Fibroblast of skin of abdomen (primary cell): ENCODE results near the gene SCMH1. TPM values are rescaled to one million over a fixed set of nuclear protein-coding genes. Genes with fewer than 3 reads are reported as not detected.
"Not testable (repeated sequence)": the region's sequence is repeated elsewhere in the genome, so short reads cannot be mapped to it uniquely, and the experiment has no call there.

Experiments
- DNase-seq: peaks from one replicate; pipeline ENCODE4 v3.0.0-alpha.2; 2013
- polyA plus RNA-seq, 2 experiments: library from polyadenylated mRNA; unstranded; fragments of 120-200 nt; gene quantifications; one replicate each; pipeline ENCODE4 v1.2.1, GENCODE V29; 2013; ENCODE audit not compliant: insufficient read length in 2 of 2

The SCMH1 gene
- 51.5 TPM for polyA plus RNA-seq (2013, experiment 1 of 2; ENCODE audit: insufficient read length)
- 50.1 TPM for polyA plus RNA-seq (2013, experiment 2 of 2; ENCODE audit: insufficient read length)

DNA sequence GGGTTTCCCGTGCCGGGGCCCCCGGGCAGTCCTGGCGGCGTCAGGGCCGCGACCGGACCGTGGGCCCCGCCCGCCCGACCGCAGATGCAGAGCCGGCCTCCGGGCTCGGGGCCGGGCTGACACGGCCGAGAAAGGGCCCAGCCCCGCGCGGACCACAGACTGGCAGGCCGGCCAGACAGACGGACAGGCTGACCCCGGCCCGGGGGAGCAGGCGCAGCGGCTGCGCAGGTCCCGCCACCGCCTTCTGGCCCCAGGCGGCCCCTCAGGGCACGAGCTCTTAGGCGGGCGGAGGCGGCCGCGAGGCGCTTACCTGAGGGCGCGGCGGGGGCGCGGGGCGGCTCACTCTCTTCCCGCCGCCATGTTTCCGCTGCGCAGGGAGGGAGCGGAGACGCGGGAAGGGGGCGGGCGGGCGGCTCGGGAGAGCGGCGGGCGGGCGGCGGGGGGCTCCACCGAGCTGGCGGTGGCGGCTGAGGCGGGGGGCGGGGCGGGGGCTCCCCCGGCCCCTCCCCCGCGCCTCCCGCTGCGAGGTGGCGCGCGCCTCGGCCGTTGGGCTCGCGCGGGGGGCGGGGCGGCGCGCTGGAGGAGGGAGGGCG lies at the start of gene SCMH1:
SCMH1 (minus strand) TSS at position 558 of the 593 bp plus-strand sequence. CDS start 56,173 bp downstream, outside the sequence.
- DNase-seq, result peak; percentile 52

DNA sequence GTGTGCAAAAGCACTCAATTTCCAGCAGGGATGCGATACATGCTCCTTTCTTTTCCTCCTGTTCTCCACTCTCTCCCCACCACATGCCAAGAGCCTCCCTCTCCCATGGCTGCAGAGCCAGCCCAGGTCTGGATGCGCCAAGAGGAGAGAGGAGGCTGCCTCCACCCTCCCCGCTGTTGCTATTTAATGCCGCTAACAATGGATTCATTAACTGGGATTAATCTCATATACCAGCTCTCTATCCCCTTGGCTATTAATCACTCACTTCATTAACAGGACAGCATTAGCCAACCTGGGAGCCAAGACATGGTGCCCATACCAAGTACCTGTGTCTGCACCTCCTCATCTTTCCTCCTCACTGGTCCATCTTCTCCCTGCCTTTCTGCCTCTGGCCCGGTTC lies 49.1 kb upstream of the SCMH1 start:
- no peak for DNase-seq

DNA sequence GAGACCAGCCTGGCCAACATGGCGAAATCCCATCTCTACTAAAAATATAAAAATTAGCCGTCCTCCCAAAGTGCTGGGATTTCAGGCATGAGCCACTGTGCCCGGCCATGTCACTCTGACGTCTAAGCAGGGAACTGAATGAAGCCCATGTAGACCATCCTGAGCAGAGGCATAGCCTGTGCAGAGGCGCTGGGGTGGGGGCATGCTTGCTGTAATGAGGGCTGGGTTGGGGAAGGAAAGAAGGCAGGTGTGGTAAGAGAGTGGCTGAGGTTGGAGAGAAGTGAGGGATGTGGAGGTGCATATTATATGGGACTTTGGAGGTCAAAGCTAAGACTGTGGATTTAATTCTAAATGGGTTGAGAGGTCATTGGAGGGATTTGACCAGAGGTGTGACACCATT lies 47.1 kb upstream of the SCMH1 start:
- DNase-seq, result no peak

DNA sequence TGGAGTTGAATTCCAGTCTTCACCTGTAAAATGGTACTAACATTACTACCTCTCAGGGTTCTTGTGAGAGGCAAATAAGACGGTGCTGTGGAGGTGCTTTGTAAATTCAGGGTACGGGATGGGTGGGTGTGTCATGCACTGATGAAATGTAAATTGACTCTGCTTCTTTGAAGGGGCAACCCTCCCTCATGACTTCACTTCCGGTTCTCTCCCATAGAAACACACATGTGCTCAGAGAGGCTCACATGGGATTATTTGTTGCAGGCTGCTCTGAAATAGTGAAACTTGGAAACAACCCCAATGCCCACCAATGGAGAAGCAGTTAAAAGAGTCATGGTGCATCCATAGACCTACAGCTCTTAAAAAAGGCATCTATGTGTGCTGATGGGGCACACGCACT lies 44.9 kb upstream of the SCMH1 start:
- peak; percentile 15 for DNase-seq

DNA sequence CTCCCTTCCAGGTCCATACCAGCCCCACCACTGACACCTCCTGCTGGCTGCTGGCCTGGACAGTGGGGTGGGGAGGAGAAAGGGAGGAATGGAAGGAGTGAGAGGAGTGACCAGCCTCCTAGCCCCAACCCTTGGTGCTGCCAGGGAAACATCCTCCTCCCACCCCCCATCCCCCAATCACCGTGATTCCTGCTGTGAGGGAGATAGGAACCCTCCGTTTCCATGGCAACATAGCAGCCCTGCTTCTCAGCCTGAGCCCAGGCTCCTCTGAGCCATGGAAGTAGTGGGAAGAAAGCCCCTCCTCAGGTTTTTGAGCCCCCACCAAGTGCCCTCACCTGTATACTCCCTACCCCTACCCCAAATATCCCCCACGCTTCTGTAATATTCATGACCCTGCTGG lies 44.4 kb upstream of the SCMH1 start:
- DNase-seq, result no peak

DNA sequence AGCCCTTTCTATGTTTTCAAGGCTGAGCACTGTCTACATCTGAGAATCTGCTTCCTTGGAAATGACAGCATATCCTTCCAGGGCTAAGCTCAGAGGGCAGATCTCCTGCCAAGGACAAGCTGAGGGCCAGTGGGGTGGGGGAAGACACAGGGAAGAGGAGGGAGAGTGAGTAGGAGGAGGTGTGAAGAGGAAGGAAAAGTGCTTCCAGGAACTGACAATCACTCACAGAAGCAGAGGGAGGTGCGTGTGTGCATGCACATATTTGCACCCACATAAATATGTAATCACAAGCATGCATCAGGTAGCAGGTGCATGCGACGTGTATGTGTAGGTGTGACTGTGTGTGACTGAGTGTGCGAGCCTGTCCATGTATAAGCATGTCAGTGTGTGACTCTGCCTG lies 43.7 kb upstream of the SCMH1 start:
- no peak for DNase-seq

DNA sequence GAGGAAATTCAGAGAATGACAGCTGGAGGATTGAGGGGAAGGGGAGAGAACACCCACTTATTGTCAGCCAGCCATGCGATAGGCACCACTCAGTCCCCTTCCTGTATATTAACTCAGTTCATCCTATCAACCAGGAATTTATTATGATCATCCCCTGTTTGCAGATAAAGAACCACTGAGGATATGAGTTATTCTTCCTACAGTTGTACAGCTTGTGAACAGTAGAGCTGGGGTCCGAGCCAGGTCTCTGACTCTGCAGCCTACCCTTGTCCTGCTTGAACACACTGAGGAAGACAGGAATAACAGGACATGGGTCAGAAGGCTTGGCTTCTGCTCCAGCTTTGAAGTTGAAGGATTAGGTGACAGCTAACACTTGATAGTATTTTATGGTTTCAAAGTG lies 42.0 kb upstream of the SCMH1 start:
- no peak for DNase-seq

DNA sequence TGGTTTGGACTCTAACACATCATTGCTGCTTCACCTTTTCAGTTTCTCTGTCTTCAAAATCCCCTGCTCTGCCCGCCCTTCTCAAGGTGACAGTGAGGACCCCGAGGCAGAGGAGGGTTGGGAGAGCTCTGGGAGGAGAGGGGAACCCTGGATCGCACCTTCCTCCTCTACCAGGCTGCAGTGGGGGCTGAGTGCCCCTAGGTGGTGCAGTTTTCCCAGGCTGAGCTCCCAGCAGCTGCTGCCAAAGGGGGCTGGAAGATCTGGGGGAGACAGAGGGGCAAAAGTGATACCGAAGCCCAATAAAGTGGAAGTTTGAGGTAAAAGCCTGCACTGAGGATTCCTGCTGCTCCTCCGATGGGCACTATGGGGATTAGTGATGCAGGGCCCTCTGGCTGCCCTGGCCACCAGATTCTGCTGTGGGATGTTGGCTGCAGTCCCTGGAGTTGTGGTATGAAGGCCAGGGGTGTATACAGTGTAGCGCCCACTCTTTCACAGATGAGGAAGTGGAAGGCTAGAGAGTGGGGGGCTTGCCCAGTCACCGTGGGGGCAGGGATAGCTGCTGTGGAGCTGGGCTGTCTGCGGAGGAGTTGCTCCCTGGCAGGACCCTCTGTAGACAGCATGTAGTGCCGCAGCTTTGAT lies 40.7 kb upstream of the SCMH1 start:
- peak; percentile 22 for DNase-seq

DNA sequence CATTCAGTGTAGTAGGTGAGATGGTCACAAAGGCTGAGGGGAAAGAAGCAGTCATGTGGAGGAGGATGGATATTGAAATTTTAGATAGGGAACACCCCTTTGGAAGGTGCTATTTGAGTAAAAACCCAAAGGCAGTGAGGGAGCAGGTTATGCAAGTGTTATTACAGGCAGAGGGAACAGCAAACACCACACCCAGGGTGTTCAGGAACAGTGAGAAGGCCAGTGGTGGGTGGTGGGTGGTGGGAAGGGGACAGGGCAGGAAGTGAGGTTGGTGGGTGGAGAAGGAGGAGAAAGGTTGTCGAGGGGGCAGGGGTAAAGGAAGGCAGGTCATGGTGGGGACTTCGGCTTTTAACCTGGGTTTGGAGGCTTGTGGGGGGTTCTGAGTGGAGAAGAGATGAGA lies 39.2 kb upstream of the SCMH1 start:
- no peak for DNase-seq

DNA sequence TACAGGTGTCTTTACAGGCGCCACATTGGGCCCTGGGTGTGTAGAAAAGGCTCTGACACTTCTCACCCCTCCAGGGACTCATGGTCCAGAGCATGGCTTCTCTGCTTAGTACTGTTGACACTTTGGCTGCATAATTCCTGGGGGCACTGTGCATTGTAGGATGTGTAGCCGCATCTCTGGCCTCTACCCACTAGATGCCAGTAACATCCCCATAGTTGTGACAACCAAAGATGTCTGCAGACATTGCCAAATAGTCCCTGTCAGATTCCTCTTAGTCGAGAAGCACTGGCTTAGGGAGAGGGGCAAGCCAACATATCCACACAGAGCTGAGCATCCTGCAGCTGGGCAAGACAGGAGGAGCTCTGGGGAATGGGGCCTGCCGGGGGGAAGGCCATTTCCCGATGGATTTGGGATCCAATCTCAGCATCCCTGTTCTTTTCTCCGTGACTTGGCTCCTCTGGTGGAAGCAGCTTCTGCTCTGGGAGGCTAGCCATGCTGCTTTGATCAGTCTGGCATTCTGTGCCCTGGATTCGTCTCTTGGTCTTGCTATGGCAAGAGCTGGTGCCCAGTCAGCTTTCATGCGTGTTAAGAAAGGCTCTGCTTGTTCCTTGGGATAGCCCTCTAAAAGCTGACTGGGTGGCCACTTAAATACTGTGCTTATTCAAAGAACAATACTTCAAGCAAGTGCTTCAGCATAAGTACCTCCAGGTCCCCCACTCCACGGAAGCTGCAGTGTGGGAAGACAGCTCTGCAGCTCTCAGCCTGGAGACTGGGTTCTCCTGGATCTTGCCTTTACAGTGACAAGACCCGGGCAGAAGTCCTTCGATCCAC lies 38.3 kb upstream of the SCMH1 start:
- no peak for DNase-seq

DNA sequence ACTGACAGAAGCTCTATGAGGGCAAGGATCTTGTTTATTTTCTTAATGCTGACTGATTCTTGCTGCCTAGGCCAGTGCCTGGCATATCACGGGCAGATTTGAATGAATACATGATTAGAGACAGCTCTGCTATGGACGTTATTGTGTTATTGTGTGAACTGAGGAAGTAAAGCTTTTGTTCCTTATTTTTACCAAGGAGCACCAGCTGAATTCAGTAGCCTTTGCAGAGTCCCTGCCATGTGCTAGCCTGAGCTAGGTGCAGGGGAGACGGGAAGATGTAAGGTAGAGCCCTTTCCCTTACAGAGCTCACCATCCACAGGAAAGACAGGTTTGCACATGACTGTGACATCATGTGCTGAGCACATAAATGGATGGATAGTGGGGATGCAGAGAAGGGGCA lies 36.0 kb upstream of the SCMH1 start:
- DNase-seq, result no peak

DNA sequence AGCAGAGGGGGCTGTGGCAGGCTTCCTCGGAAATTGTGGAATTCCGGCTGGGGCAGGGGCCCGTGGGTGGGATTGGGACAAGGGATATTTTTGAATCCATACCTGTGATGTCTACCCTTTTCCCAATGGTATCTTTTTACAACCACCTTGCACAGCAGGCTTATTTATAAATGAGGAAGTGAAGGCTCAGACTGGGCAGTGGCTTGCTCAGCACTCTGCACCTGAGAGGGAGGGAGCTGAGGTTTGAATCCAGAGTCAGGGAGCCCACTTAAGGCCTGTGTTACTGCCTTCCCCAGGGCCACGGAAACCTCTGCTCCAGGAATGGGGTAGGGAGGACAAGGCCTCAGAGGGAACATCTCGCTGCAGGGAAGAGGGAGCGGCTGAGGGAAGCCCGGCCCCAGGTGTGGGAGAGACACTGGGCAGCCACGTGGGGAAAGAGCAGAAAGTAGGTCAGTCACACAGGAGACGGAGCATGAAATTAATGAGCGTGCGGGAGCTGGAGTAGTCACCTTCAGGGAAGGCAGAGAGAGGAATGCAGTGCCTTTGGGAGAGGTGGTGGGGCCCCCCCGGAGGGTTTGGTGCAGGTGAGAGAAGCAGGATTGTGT lies 35.4 kb upstream of the SCMH1 start:
- DNase-seq, result no peak

DNA sequence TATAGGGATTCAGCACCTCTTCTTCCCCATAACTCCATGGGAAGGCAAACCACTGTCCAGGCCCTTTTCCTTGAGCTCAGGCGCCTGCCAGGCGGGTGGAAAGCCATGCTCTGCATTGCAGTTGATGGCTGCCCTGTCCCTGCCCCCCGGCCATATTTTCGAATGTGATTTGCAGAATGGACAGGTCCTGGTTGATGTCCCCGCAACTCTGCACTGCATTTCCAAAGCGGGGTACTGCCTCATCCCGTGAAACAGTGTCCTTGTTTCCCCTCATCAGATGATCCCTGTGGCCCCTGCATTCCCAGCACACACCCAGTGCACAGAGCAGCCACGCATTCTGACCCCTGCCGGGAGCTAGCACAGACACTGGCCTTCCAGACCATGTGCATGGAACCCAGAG lies 33.7 kb upstream of the SCMH1 start:
- DNase-seq, result no peak

DNA sequence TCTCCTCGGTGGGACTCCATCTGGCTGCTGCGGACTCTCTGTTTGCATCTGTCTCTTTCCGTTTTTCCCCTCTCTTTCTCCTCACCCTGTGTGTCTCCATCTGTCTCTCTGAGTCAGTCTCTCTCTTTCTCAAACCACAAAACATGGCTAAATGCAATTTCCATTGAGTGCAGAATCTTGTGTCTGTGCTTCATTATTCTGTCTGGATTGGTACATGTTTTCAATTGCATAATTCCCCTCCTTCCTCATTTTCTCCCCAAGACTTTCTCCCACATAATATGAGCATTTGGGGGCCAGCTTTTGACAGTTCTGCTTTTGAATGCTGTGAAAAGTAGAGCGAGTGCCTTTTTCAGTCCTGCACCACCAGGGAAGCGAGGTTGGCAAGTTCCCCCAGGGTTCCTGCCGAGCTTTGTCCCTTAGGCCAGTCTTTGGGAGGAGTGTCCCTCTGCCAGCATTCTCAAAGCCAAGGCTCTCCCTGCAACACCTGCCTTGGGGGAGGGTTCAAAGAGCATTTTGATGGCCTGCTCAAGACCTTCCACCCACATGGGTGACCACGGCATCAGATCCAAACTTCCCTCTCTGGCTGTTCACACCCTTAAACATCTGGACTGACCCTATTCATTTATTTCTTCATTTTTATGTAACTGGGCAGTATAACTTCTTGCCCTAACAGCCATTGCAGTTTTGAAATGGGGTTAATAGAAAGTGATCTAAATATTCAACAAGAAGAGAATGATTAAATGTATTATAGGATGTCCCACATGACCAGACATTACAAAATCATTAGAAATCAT lies 32.8 kb upstream of the SCMH1 start:
- DNase-seq, result peak; percentile 40

DNA sequence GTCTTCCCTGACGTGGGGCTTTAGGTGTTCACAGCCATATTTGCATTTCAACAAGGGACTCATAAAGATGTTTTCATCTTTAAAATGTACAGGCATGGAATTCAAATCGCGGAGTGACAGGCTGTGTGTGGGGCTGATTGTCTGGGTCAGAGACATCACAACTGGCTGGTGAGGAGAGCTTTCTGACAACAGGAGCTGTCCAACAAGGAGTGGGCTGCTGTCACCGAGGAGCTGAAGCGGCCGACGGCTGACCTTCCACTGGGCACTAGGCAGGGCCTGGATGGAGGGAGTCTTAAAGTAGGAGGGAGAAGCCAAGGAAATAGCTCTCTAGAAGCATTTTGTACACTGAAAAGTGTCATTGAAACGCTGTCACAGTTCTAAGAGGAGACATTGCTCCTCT lies 30.5 kb upstream of the SCMH1 start:
- no peak for DNase-seq

DNA sequence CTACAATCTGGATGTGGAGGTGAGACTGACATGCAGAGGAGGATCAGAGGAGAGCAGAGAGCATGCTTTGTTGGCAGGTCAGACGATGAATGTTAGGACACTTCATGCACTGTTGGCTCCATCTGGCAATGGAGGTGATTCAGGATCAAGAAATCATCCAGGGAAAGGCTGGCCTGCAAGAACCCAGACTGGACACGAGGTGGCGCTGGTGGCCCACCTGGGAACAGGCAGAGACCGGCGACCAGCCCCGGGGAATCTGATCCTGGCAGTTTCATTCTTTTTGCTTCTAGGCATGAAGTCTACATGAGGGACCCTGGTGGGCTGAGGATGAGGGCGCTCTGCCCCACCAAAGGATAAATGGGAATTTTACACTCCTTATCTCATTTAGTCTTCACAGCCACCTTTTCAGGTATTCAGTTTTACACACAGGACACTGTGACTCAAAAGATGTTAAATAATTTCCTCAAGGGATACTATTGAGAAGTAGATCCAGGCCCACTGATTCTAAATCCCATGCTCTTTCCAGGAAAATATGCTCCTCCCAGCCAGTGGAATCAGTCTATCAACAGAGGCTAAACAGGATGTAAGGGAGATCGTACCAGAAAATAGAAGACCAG lies 26.2 kb upstream of the SCMH1 start:
- DNase-seq, result peak; percentile 71

DNA sequence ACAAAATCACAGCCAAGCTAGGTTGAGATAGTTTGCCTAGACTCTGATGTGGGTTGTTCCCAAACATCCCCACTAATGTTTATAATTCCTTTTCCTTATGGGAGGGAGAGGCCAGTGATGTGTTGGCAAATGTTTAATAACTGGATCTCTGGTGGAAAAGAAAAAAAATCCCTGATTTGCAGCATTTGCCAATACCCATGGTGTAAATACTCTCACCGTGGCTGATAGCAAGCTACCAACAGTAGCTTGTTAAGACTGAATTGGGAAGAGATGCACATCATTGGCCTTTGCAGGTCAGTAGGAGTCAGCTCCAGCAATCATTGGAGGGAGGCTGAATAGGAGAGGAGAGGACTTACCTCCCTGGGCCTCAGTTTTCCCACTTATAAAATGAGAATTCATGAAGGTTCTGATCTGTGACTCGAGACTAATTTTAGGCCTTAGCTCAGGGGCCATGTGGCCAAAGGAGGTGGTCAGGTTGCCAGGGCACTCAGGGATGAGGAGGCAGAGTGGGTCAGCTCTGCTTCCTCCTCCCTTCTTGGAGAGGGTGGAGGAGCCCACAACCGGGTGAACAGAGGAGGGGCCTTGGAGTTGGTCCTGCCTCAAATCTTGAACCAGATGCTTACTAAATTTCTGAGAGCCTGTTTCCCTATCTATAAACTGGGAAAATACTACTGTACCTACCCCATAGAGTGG lies 20.0 kb upstream of the SCMH1 start:
- no peak for DNase-seq

DNA sequence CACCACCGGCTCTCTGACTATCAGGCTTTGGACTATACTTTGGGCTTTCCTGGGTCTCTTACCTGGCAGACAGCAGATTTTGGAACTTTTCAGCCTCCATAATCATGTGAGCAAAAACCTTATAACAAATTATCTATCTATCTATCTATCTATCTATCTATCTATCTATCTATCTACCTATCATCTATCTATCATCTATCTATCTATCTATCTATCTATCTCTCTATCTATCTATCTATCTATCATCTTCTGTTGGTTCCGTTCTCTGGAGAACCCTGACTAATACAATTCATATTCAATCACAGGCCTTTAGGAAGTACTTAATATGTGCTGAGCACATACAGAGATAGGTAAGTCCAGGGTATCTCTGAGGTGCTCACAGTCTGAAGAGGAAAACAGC lies 18.7 kb upstream of the SCMH1 start:
- no peak for DNase-seq

DNA sequence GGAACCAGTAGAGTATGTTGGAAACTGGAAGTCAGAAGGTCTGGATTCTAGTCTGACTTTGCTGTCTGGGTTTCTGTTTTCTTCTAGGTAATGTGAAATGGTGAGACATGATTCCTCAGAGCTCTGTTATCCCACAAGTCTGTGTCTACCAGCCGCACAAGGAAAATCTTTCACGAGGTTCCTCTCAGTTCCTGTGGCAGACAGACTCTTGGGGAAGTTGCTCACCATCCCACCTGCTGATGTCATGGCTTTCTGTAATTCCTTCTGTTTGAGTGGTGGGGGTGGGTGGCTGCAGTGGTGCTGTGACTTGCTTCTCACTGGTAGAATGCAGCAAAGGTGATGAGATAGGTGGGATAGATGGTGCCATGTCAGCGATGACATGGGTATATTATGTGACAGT lies 17.1 kb upstream of the SCMH1 start:
- no peak for DNase-seq

DNA sequence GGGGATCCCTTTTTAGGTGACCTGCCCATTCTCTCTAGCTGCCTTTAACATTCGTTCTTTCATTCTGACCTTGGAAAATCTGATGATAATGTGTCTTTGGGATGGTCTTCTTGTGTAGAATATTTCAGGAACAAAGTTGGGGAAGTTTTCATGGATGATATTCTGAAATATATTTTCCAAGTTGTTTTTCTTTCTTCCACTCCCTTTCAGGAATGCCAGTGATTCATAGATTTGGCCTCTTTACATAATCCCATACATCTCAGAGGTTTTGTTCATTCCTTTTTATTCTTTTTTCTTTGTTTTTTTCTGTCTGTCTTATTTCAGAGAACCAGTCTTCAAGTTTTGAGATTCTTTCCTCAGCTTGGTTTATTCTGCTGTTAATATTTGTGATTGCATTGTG lies 13.9 kb upstream of the SCMH1 start:
- peak; percentile 53 for DNase-seq

DNA sequence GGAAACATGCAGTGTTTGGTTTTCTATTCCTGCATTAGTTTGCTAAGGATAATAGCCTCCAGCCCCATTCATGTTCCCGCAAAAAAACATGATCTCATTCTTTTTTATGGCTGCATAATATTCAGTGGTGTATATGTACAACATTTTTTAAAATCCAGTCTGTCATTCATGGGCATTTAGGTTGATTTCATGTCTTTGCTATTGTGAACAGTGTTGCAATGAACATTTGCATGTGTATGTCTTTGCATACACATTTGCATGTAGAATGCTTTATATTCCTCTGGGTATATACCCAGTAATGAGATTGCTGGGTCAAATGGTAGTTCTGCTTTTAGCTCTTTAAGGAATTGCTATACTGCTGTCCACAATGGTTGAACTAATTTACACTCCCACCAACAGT lies 9.0 kb upstream of the SCMH1 start:
- not testable (repeated sequence) for DNase-seq
